H9 (cell line): ENCODE data around the gene SPHKAP. TPM values are rescaled to one million over a fixed set of nuclear protein-coding genes. Genes with fewer than 3 reads are reported as not detected.

Source experiments
- DNase-seq: peaks from one replicate; pipeline ENCODE4 v3.0.0-alpha.2; 2017
- H2AFZ ChIP-seq: one replicate; pipeline ENCODE4 v1.6.1; 2013; ENCODE audit warnings: mild to moderate bottlenecking, low read length, control low read depth, moderate library complexity
- H2AK5ac ChIP-seq: 2 replicates; pipeline ENCODE4 v1.6.1; 2013; ENCODE audit warnings: low read length, control low read depth, mixed read lengths; ENCODE audit not compliant: insufficient read length
- H2BK120ac ChIP-seq: one replicate; pipeline ENCODE4 v1.6.1; 2013; ENCODE audit warnings: low read depth, mild to moderate bottlenecking, low read length, control low read depth, inconsistent platforms; ENCODE audit not compliant: poor library complexity, severe bottlenecking
- H2BK12ac ChIP-seq: 2 replicates; pipeline ENCODE4 v1.6.1; 2013; ENCODE audit warnings: low read length, control low read depth, mixed read lengths, low read depth; ENCODE audit not compliant: insufficient read length
- H2BK15ac ChIP-seq: 2 replicates; pipeline ENCODE4 v1.6.1; 2013; ENCODE audit warnings: low read depth, low read length, control low read depth
- H2BK20ac ChIP-seq: one replicate; pipeline ENCODE4 v1.6.1; 2013; ENCODE audit warnings: low read depth, mild to moderate bottlenecking, low read length, control low read depth, inconsistent platforms; ENCODE audit not compliant: poor library complexity, severe bottlenecking
- H2BK5ac ChIP-seq: 2 replicates; pipeline ENCODE4 v1.6.1; 2013; ENCODE audit warnings: low read length, control low read depth, mixed read lengths; ENCODE audit not compliant: insufficient read length
- H3K14ac ChIP-seq: 2 replicates; pipeline ENCODE4 v1.6.1; 2013; ENCODE audit warnings: low read length, control low read depth; ENCODE audit not compliant: insufficient read depth
- H3K18ac ChIP-seq: 2 replicates; pipeline ENCODE4 v1.6.1; 2013; ENCODE audit warnings: low read depth, mild to moderate bottlenecking, mixed read lengths, low read length, control low read depth; ENCODE audit not compliant: insufficient read length
- H3K23ac ChIP-seq: 2 replicates; pipeline ENCODE4 v1.6.1; 2013; ENCODE audit warnings: low read length, control low read depth, mixed read lengths, low read depth; ENCODE audit not compliant: insufficient read length
- H3K23me2 ChIP-seq: 2 replicates; pipeline ENCODE4 v1.6.1; 2013; ENCODE audit warnings: low read depth, mild to moderate bottlenecking, mixed read lengths, low read length, control low read depth; ENCODE audit not compliant: insufficient read length, poor library complexity, severe bottlenecking
- H3K27ac ChIP-seq: 2 replicates; pipeline ENCODE4 v1.5.1; 2013; ENCODE audit warnings: low read length, control low read depth, mixed read lengths, low read depth; ENCODE audit not compliant: insufficient read length
- H3K27me3 ChIP-seq: 2 replicates; pipeline ENCODE4 v1.6.1; 2013; ENCODE audit warnings: low read length, control low read depth, inconsistent platforms; ENCODE audit not compliant: insufficient read depth
- H3K4ac ChIP-seq: 2 replicates; pipeline ENCODE4 v1.6.1; 2013; ENCODE audit warnings: low read depth, mild to moderate bottlenecking, control low read depth, inconsistent platforms, low read length, moderate library complexity
- H3K4me1 ChIP-seq: 2 replicates; pipeline ENCODE4 v1.6.1; 2013; ENCODE audit warnings: low read length, control low read depth, inconsistent platforms; ENCODE audit not compliant: insufficient read depth
- H3K4me2 ChIP-seq: 2 replicates; pipeline ENCODE4 v1.6.1; 2013; ENCODE audit warnings: low read length, control low read depth, mixed read lengths; ENCODE audit not compliant: insufficient read length, insufficient read depth
- H3K56ac ChIP-seq: 2 replicates; pipeline ENCODE4 v1.6.1; 2013; ENCODE audit warnings: low read depth, mild to moderate bottlenecking, mixed read lengths, low read length, control low read depth; ENCODE audit not compliant: insufficient read length
- H3K79me1 ChIP-seq: 2 replicates; pipeline ENCODE4 v1.6.1; 2013; ENCODE audit warnings: low read depth, mild to moderate bottlenecking, moderate library complexity, low read length, control low read depth, inconsistent platforms; ENCODE audit not compliant: insufficient read depth, poor library complexity, severe bottlenecking
- H3K79me2 ChIP-seq: 2 replicates; pipeline ENCODE4 v1.6.1; 2013; ENCODE audit warnings: low read length, control low read depth, inconsistent platforms; ENCODE audit not compliant: insufficient read depth
- H3K9ac ChIP-seq: 2 replicates; pipeline ENCODE4 v1.6.1; 2013; ENCODE audit warnings: low read length, control low read depth, mixed read lengths; ENCODE audit not compliant: insufficient read length; ENCODE audit errors: extremely low read depth
- H3K9me3 ChIP-seq: one replicate; pipeline ENCODE4 v1.6.1; 2013; ENCODE audit warnings: low read depth, low read length, inconsistent platforms; ENCODE audit not compliant: control insufficient read depth
- H3T11ph ChIP-seq: one replicate; pipeline ENCODE4 v1.6.1; 2013; ENCODE audit warnings: mild to moderate bottlenecking, low read length, control low read depth, inconsistent platforms
- H4K20me1 ChIP-seq: one replicate; pipeline ENCODE4 v1.6.1; 2013; ENCODE audit not compliant: control insufficient read depth, insufficient read length, insufficient read depth
- H4K5ac ChIP-seq: 2 replicates; pipeline ENCODE4 v1.6.1; 2013; ENCODE audit warnings: low read depth, mild to moderate bottlenecking, mixed read lengths, low read length, control low read depth; ENCODE audit not compliant: insufficient read length
- H4K8ac ChIP-seq: replicated peaks from 2 replicates; pipeline ENCODE4 v1.6.1; 2013; ENCODE audit warnings: low read length, control low read depth, mixed read lengths, low read depth; ENCODE audit not compliant: insufficient read length
- H4K91ac ChIP-seq: 2 replicates; pipeline ENCODE4 v1.6.1; 2013; ENCODE audit warnings: low read depth, mild to moderate bottlenecking, moderate library complexity, mixed read lengths, low read length, control low read depth; ENCODE audit not compliant: insufficient read length
- H3K27ac Mint-ChIP-seq, 3 experiments: 2 replicates in 2 of 3; 3 replicates in 1 of 3; pipeline ENCODE4 v1.8.0; 2020 to 2021; ENCODE audit warnings: mixed read lengths in 3 of 3, mild to moderate bottlenecking in 1 of 3, moderate library complexity in 1 of 3
- H3K27me3 Mint-ChIP-seq: 2 replicates; pipeline ENCODE4 v1.8.0; 2021; ENCODE audit warnings: low read depth, mild to moderate bottlenecking, moderate library complexity, mixed read lengths
- H3K36me3 Mint-ChIP-seq, 3 experiments: 2 replicates in 2 of 3; 3 replicates in 1 of 3; pipeline ENCODE4 v1.8.0; 2020 to 2021; ENCODE audit warnings: low read depth in 3 of 3, mixed read lengths in 3 of 3; ENCODE audit not compliant: insufficient read depth in 1 of 3
- H3K4me1 Mint-ChIP-seq, 2 experiments: 2 replicates each; pipeline ENCODE4 v1.8.0; 2020; ENCODE audit warnings: mixed read lengths in 2 of 2
- H3K4me3 Mint-ChIP-seq, 2 experiments: 2 replicates in 1 of 2; 3 replicates in 1 of 2; pipeline ENCODE4 v1.8.0; 2020 to 2021; ENCODE audit warnings: mild to moderate bottlenecking in 2 of 2, mixed read lengths in 2 of 2, moderate library complexity in 1 of 2
- H3K9me3 Mint-ChIP-seq, 2 experiments: 2 replicates in 1 of 2; 3 replicates in 1 of 2; pipeline ENCODE4 v1.8.0; 2020; ENCODE audit warnings: mild to moderate bottlenecking in 2 of 2, mixed read lengths in 2 of 2, moderate library complexity in 1 of 2
- WGBS: extraction: QIAGEN DNeasy Blood & Tissue Kit; methylation state at CpG from one replicate; pipeline ENCODE4 v1.1.7; 2013; ENCODE audit warnings: missing lambda C conversion rate, low lambda C conversion rate, mixed read lengths; ENCODE audit not compliant: insufficient read length; ENCODE audit errors: extremely low coverage; 5-methylcytosine and 5-hydroxymethylcytosine counted together
- total RNA-seq: library from RNA; stranded (reverse); gene quantifications from 2 replicates; pipeline ENCODE4 v1.2.1, GENCODE V29; 2021
- TF ChIP-seq, protein P1 (sequence below): fragments of 200-600 bp; sonication (generic); conservative IDR thresholded peaks from 3 replicates; pipeline ENCODE4 v1.8.0; 2021; ENCODE audit warnings: antibody characterized with exemption, mild to moderate bottlenecking

Gene SPHKAP
- total RNA-seq, 1 experiment from 2014 or later: not detected

DNA sequence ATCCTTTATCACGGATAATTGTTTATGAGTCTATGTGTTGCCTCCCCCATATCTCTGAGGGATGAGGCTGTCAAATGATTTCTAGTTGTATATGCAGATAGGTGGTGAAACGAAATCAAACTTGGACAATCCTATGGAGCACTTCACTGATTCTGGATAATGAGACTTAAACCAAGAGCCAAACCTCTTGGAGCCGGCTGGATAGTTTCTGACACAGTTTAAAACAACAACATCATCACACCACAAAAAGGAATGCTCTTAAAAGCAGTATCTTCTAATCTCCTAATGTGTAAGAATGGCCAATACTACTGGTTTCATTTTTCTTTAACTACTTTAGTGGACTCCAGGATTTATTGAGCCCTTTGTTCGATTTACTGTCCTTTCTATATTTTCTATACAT is 36.5 kb downstream of the SPHKAP start:
- H3K4me1 ChIP-seq: no peaks in the 10 kb centered on the region
- H3K4me2 ChIP-seq: no peak overlapping the region
- H3K79me1 ChIP-seq: no peaks in the 10 kb centered on the region
- H2AFZ ChIP-seq: no peak overlapping the region
- Mint-ChIP-seq H3K27ac (no peak overlapping the region), H3K27me3 (no peaks in the 10 kb centered on the region), H3K9me3 (no peaks in the 10 kb centered on the region; a peak in 1 of 5 replicates), H3K36me3 (no peaks in the 10 kb centered on the region), H3K4me1 (no peaks in the 10 kb centered on the region), H3K4me3 (no peak overlapping the region)
- no peak overlapping the region for H3K14ac ChIP-seq
- no peak overlapping the region for H2BK20ac ChIP-seq
- no peak overlapping the region for H2BK12ac ChIP-seq
- no peak for DNase-seq
- no peak overlapping the region for H3K18ac ChIP-seq
- no peaks in the 10 kb centered on the region for H3K79me2 ChIP-seq
- no peak overlapping the region for H3K9ac ChIP-seq
- H4K8ac ChIP-seq: no peak overlapping the region
- H3K23me2 ChIP-seq: no peaks in the 10 kb centered on the region
- TF ChIP-seq, protein P1, sequence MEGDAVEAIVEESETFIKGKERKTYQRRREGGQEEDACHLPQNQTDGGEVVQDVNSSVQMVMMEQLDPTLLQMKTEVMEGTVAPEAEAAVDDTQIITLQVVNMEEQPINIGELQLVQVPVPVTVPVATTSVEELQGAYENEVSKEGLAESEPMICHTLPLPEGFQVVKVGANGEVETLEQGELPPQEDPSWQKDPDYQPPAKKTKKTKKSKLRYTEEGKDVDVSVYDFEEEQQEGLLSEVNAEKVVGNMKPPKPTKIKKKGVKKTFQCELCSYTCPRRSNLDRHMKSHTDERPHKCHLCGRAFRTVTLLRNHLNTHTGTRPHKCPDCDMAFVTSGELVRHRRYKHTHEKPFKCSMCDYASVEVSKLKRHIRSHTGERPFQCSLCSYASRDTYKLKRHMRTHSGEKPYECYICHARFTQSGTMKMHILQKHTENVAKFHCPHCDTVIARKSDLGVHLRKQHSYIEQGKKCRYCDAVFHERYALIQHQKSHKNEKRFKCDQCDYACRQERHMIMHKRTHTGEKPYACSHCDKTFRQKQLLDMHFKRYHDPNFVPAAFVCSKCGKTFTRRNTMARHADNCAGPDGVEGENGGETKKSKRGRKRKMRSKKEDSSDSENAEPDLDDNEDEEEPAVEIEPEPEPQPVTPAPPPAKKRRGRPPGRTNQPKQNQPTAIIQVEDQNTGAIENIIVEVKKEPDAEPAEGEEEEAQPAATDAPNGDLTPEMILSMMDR: no peak
- no peak overlapping the region for H4K5ac ChIP-seq
- no CpG with 5 or more reads among the region's 4 CpGs for WGBS
- H3K4ac ChIP-seq: no peak overlapping the region
- H2BK5ac ChIP-seq: no peak overlapping the region
- H4K20me1 ChIP-seq: no peaks in the 10 kb centered on the region
- no peaks in the 10 kb centered on the region for H3K9me3 ChIP-seq
- H3K27ac ChIP-seq: no peak overlapping the region
- no peak overlapping the region for H2BK15ac ChIP-seq
- no peak overlapping the region for H2AK5ac ChIP-seq
- H3K27me3 ChIP-seq: no peaks in the 10 kb centered on the region
- H2BK120ac ChIP-seq: no peak overlapping the region
- no peak overlapping the region for H3K23ac ChIP-seq
- no peak overlapping the region for H3T11ph ChIP-seq
- no peak overlapping the region for H4K91ac ChIP-seq
- H3K56ac ChIP-seq: no peak overlapping the region
